Cortex of kidney (tissue), 1 donor: ENCODE data around the gene ZNF185.
A peak's percentile ranks its signal among the peaks of the same experiment; 100 is the strongest.

ENCODE experiments used
- DNase-seq: peaks from one replicate; lab custom pipeline; 2025; lab: John Stamatoyannopoulos, UW

ZNF185 gene

GRCh38 chrX:152897222-152898131, at the start of gene ZNF185:
Gene ZNF185 (plus strand): TSS chrX:152898067. CDS start chrX:152914490, 16,423 bp downstream.
- peak; percentile 4 for DNase-seq

GRCh38 chrX:152850465-152850864, 47.4 kb upstream of the ZNF185 start:
- no peak for DNase-seq

GRCh38 chrX:152853986-152854385, 43.9 kb upstream of the ZNF185 start:
- no peak for DNase-seq

- DNase-seq: no peak
Observed at GRCh38 chrX:152861116-152861515, 36.8 kb upstream of the ZNF185 start.

GRCh38 chrX:152861826-152862225, 36.0 kb upstream of the ZNF185 start:
- DNase-seq: no peak

- no peak for DNase-seq
Observed at GRCh38 chrX:152865232-152865920, 32.5 kb upstream of the ZNF185 start.

- no peak for DNase-seq
Observed at GRCh38 chrX:152866386-152866785, 31.5 kb upstream of the ZNF185 start.

GRCh38 chrX:152869972-152870371, 27.9 kb upstream of the ZNF185 start:
- DNase-seq: no peak

GRCh38 chrX:152871260-152871659, 26.6 kb upstream of the ZNF185 start:
- DNase-seq: no peak

GRCh38 chrX:152872522-152872921, 25.3 kb upstream of the ZNF185 start:
- no peak for DNase-seq

GRCh38 chrX:152873361-152873760, 24.5 kb upstream of the ZNF185 start:
- no peak for DNase-seq

GRCh38 chrX:152876931-152877840, 20.7 kb upstream of the ZNF185 start:
- no peak for DNase-seq

- DNase-seq: no peak
Observed at GRCh38 chrX:152878976-152879755, 18.7 kb upstream of the ZNF185 start.

GRCh38 chrX:152881289-152881688, 16.6 kb upstream of the ZNF185 start:
- no peak for DNase-seq

- no peak for DNase-seq
Observed at GRCh38 chrX:152884171-152884570, 13.7 kb upstream of the ZNF185 start.

- DNase-seq: no peak
Observed at GRCh38 chrX:152886716-152887115, 11.2 kb upstream of the ZNF185 start.

GRCh38 chrX:152892499-152892898, 5.4 kb upstream of the ZNF185 start:
- no peak for DNase-seq

- no peak for DNase-seq
Observed at GRCh38 chrX:152892999-152893891, 4.6 kb upstream of the ZNF185 start.

- no peak for DNase-seq
Observed at GRCh38 chrX:152893980-152894610, 3.8 kb upstream of the ZNF185 start.

- no peak for DNase-seq
Observed at GRCh38 chrX:152895121-152895520, 2.7 kb upstream of the ZNF185 start.
